SIG-M5 treated with dmso at 0.1 percent for 504 hours (cell line): ENCODE results near the gene PPL.
"Not testable (repeated sequence)": the region's sequence is repeated elsewhere in the genome, so short reads cannot be mapped to it uniquely, and the experiment has no call there.

Experiments used
- DNase-seq: peaks from one replicate; lab custom pipeline; 2025; ENCODE audit not compliant: unreplicated experiment; lab: John Stamatoyannopoulos, UW

Gene PPL

DNA sequence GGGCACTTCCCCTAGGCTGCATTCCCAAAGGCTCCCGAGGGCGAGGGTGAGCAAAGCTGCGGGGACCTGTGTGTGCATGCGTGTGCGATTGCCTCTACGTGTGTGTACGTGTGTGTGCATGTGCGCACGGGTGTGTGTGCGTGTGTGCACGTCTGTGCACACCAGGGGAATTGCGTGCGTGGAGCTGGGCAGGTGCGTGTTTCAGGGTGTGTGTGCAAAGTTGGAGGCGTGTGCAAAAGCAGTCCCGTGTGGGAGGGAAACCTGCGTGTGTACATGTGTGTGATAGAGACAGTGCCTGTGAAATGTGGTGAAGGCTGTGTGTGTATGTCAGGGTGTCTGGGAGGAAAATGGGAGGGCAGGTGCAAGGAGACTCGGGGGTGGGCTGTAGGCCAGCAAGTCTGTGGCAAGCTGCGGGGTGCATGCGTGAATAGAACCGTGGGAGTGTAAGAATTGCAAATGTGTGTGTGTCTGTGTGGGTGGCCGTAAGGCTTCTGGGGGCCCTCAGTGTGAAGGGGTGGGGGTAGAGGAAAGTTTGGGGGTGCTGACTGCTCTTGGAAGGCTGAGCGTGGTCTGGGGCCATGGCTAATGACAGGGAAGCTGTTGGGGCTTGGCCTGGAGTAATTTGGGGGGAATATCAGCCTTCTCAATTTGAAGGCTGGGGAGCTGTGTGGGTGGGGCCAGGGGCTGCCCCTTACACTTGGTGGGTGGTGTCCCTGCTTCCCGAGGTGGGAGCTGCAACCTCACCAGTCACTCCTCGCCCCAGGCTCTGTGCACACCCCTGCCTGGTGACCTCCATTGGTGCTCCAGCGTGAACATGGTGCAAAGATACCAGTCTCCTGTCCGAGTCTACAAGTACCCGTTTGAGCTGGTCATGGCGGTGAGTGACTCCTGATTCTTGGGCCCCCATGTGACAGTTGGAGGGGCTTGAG lies 21.8 kb upstream of the PPL start:
- DNase-seq = no peak

DNA sequence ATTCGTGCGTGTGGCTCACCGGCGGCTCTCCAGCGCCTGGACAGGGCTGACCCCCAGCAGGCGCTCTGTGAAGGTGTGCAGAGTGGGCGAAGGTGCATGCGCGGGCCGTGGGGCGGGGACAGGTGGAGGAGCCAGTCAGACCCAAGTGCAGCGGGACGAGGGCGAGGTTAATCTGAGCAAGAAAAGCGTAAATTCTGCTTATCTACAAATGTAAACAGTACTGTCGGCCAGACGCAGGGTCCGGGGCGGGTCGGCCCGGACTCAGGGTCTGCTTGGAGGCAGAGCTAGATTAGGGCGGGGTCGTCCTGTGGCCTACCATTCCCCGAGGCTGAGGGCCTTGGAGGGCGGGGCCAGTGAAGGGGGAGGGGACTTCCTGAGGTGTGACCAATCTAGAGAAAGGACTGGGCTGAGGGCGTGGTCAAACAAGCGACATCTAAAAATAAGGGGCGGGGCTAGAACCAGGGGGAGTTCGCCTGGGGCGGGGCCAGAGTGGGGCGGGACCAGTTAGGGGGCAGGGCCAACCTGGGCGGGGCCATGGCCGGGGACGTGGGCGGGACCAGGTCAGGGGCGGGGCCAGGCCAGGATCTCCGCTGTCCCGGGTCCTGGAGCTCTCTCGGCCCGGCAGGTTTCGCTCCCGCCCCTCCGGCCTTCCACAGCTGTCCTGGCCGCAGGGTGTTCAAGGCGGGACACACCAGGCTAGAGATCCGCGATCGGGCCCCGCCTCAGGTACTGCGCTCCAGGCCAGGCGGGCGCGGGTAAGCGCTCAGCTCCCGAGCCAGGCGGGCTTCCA lies 21.0 kb upstream of the PPL start, which contains the start of gene SEC14L5:
SEC14L5 (plus strand) TSS at position 611 of the 790 bp plus-strand sequence. CDS start 994 bp downstream, outside the sequence.
- DNase-seq = peak; percentile 95

DNA sequence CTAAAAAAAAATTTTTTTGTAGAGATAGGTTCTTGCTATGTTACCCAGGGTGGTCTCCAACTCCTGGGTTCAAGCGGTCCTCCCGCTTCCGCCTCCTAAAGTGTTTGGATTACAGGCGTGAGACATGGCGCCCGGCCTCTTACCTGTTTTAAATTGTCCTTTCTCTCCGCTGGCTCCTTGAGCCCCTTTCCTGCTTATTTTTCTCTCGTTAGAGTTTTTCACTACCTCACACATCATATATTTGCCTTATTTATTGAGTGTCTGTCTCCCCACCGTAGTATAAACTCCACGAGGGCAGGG lies 20.4 kb upstream of the PPL start:
- DNase-seq = no peak

DNA sequence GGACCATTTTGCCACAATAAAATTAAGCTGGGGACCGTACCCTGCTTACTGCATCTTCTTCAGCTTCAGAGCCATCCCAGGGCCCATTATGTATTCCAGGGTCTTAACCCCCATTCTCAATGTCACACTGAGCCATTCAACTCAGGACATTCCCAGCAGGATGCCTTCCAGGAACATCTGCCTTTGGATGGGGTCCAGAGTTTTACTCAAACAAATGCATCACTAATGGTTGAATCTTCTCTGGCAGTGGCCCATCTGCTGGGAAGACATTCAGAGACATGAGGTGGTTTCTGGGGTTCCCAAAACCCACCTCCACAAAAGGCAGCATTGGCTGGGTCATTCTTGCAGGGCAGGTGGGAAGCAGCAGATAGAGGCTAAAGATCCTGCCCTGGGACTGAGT lies 17.8 kb upstream of the PPL start:
- no peak for DNase-seq

DNA sequence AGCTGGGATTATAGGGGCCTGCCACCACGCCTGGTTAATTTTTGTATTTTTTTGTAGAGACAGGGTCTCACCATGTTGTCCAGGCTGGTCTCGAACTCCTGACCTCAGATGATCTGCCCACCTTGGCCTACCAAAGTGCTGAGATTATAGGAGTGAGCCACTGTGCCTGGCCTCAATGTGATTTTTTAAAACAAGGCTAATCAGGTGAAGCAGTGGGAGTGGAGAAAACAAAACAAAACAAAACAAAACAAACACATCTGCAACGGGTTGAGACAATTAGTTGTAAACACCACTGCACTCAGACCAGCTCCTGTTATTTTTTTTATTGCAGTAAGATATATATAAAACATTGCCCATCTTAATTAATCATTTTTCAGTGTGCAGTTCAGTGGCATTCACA lies 14.6 kb upstream of the PPL start:
- DNase-seq = not testable (repeated sequence)

DNA sequence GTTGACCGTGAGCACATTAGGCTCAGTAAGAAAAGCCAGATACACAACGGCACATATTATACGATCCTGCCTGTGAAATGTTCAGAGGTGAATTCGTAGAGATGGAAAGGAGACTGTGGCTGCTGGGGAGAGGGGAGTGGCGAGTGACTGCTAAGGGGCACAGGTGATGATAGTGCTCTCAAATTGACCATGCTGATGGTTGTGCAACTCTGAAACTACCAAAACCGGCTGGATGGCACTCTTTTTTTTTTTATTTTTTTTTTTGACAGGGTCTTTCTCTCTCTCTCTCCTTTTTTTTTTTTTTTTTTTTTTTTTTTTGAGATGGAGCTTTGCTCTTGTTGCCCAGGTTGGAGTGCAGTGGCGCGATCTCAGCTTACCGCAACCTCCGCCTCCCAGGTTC lies 13.0 kb upstream of the PPL start:
- no peak for DNase-seq

DNA sequence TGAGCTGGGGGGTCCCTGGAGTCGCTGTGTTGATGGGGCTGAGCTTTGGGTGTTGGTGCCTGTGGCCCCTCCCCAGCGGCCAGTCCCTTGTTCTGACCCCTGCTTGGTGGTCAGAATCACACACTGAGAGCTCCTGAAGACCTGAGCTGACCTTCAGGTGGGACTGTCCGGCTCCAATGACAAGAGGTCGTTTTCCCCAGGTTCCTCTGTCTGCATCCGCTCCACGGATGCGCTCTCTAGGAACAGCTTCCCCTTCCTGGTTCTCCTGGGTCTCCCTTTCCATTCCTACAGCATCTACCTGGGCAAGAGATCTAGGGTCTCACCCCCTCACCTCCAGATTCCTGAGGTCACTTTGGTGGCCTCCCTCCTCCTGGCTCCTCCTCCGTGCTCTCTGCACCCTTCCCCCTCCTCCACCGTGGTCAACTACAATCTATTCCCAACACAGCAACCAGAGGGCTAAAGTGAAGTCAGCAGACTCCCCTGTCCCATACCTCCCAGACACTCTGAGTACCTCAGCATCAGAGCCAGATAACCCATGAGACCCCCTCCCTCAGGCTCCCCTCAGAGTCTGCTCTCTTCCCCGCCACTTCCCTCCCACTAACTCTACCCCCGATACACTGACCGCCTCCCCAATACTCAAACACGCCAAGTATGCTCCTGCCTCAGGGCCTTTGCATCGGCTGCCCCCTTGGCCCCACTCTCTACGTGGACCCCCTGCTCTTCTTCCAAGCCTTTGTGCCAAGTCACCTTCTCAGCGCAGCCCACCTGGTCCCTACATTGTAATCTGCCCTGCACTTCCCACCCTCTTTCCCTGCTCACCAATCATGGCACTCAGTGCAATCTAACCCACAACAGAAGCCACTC lies 12.2 kb upstream of the PPL start:
- DNase-seq = no peak

DNA sequence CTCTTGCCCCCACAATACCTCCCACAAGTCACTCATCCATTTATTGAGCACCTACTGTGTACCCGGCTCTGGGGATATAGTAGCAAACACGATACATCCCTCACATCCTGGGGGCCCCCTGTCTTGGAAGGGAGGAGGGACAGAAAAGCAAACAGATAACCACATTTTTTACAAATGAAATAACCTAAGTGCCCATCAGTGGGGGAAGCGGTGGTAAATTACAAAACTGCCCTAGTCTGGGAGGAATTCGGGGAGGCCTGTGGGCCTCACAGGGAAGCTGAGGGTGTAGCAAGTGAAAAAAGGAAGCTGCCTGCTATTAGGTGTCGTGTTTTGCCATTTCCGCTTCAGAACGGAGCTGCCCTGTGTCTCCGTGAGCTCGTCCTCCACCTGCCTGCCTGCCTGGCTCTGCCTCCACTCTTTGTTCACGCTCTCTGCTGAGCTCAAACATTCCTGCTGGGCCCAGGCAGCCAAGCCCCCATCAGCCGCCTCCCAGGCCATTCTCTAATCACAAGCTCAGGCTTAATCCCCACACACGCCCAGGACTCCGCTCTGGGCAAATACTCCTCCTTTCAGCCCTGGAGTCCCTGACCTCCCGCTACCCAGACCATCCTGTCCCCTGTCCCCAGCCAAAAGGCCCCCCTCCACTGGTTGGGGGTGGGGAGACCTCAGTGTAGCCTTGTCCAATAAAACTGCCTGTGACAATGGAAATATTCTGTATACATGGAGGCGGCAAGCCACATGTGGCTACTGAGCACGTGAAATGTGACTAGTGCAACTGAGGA lies 11.0 kb upstream of the PPL start:
- peak; percentile 92 for DNase-seq

DNA sequence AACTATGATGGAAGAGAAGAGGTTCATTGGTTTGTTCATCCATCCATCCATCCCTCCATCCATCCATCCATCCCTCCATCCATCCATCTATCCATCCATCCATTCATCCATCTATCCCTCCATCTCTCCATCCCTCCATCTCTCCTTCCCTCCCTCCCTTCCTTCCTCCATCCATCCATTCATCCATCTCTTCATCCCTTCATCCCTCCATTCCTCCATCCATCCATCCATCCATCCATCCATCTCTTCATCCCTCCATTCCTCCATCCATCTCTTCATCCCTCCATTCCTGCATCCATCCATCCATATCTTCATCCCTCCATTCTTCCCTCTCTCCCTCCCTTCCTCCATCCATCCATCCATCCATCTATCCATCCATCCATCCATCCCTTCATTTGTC lies 10.0 kb upstream of the PPL start:
- DNase-seq = no peak

DNA sequence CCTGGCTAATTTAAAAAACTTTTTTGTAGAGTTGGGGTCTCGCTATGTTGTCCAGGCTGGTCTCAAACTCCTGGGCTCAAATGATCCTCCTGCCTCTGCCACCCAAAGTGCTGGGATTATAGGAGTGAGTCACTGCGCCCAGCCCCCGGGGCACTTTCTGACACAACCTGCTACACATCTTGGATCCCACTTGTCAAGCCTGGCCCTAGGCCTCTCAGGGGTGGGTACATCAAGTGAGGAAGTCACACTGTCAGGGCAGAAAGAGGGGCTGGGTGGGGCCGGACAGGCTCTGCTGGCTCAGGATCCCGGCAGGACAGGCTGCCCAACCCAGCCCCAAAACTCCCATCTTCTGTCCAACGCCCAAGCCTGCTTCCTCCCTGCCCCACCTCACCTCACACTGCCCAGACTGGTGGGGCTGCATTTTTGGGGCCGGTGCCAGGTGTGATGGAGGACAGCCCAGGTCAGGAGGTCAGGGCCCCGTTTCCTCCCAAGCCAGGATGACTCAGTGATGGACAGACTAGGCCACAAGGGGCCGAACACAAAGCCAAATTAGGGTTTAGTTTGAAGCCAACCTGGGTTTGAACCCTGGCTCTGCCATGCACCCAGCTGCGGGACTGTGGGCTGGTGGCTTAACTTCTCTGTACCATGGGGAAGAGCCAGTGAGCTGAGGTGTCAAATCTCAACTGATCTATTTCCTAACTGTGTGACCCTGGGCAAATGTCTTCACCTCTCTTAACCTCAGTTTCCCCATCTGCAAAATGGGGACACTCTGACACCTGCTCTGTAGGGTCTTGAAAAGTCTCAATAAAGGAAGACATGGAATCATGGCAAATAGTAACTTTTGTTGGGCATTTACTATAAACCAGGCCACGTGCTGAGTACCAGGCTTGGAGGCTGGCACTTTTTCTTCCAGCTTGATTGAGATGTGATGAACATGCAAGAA lies 8.9 kb upstream of the PPL start:
- DNase-seq = peak; percentile 63

DNA sequence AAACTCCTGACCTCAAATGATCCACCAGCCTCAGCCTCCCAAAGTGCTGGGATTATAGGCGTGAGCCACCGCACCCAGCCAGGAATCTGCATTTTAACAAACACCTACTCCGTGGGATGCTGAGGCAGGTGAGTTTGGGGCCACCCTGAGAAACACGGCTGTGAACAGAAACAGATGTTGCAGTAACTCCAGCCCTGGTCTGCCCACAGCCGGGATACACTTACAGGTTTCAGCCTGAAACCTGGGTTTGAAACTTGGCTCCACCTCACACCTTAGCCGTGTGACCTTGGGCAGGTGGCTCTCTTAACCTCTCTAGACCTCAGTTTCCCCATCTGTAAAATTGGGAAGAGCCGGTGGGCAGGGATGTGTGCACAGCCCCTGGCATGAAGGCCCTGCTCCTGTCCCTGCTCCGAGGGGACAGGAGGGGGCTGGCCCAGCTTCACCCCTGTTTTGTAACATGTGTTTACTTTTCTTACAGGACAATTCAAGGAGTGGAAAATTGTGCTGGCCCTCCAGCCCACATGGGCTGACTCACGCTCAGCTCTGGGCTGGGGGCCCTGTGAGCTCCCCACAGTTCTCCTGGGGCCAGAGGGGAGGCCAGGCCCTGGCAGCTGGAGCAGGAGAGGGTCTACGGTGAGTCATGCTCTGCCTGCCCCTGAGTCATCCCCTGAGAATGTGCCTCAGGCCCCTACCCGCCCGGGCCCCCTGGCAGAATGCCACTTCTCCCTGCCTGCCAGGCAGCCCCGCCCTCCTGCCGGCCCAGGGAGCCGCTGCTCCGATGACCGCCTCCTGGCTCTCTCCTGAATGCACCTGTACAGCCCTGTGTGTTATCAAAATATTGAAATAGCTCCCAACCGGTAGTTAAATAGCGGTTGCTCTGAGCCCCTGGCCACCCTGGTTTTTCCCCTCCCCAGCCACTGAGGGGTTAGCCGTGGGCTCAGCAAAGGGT lies 7.7 kb upstream of the PPL start:
- DNase-seq = peak; percentile 66

DNA sequence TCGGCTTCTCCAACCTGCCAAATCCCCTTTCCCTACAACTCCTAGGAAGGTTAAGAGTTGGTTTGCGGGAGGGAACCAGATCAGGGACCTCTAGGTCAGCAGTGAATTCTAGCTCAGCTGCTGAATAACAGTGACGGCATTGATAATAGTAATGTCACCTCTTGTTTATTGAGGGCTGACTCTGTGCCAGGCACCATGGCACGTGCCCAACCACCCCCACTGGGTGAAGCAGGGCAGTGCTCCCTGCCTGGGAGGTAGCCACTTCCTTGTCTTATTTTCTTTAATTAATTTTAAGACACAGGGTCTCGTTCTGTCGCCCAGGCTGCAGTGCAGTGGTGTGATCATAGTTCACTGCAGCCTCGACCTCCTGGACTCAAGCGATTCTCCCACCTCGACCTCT lies 5.5 kb upstream of the PPL start:
- DNase-seq = no peak

DNA sequence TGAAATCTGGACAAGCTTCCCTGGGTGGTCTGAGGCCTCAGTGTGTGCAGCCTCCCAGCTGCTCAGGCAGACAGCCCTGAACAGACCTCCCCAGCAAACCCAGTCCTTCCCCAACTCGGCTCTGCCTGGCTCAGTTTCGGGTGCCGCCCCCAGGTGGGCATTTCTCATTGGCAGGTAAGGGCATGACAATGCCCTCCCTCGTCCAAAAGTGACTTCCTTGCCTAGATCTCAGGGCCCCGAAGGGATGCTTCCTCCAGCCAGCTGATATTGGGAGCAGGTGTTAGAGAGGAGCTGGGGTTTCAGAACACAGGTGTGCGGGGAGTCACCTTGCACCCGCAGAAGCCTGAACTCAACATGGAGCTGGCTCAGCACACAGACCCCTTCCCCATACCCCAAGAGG lies 3.8 kb upstream of the PPL start:
- DNase-seq = no peak

DNA sequence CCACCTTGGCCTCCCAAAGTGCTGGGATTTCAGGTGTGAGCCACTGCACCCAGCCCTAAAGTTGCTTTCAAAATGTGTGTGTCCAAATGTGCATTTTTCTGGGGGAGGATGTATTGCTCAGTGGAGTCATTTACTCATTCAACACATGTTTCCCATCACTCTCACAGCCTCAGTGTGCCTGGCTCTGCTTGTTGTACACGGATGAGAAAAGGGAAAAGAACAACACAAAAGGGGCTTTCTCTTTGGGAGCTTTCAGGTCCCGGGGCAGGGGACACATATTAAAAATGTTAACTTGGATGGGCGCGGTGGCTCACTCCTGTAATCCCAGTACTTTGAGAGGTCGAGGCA lies 1.7 kb upstream of the PPL start:
- no peak for DNase-seq

DNA sequence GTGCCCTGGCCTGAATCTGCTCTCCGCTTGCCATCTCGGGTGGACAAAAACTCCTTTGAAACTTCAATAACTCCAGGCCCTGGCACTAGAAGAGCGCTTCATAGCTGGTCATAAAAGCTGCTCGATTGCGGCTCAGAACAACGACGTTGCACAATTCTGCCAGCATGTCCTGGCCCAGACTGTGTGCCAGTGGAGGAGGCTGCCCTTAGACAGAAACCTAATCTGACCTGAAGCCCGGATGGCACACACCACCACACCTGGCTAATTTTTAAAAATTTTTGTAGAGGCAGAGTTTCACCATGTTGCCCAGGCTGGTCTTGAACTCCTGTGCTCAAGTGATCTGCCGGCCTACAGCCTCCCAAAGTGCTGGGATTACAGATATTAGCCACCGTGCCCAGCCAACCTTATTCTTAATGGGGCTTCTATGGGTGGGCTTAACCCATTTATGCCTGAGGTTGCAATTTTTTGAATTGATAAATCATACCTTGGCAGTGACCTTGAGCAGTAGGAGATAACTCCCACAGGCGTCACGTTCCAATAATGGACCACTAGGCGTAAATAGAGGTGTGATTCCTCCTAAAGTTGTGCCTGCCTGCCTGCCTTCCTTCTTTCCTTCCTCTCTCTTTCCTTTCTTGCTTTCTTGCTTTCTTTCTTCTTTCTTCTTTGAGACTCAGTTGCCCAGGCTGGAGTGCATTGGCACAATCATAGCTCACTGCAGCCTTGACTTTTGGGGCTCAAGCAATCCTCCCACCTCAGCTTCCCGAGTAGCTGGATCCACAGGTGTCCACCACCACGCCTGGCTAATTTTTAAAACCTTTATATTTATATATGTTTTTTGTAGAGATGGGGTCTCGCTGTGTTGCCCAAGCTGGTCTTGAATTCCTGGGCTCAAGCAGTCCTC lies 1.1 kb upstream of the PPL start:
- no peak for DNase-seq

DNA sequence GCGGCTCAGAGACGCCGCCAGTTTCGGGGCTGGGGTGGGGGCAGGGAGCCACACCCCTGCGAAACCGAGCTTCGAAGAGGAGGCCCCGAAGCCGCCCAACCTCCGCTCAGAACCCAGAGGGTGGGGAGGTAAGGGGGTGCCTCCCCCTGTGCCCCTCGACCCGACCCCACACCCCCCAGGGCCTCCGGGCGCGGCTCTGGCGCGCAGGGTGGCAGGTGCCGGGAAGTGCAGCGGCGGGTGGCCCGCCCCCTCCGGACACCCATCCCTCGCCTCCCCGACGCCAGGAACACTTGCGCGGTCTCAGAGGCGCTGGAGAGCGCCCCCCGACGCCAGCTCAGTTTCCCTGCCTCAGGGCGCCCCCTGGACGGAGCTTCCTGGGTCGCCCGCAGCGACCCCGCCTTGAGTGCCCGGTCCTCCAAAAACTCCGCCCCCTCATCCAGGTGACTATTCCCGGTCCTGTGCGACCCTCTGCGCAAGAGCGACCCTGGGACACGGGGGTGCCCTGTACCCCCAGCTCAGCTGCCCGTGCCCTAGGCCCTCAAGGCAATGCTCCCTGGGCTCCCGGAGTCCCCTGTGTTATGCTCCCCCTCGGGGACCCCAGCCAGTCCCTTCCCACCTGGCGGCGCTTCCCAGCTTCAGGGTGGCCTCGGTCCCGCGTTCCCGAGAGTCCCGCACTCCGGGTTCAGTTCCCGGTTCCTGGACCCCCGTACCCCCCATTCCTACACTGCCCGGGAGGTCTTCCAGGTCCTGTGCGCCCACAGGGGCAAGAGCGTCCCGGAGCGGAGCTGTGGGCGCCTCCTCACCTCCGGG lies 562 bp downstream of the PPL start:
- no peak for DNase-seq
